Kidney epithelial cell (primary cell): ENCODE measurements around the gene CYBA. TPM values are rescaled to one million over a fixed set of nuclear protein-coding genes. Genes with fewer than 3 reads are reported as not detected.

Experiments
- DNase-seq: peaks from one replicate; pipeline ENCODE4 v3.0.0-alpha.2; 2010; ENCODE audit warnings: low read depth
- H3K27me3 ChIP-seq: 2 replicates; pipeline ENCODE4 v1.6.0; 2011; ENCODE audit warnings: low read length; ENCODE audit not compliant: control insufficient read depth, insufficient read depth
- H3K36me3 ChIP-seq: 2 replicates; pipeline ENCODE4 v1.5.1; 2011; ENCODE audit warnings: low read length; ENCODE audit not compliant: control insufficient read depth, insufficient read depth
- H3K4me3 ChIP-seq: 2 replicates; pipeline ENCODE4 v1.5.1; 2011; ENCODE audit warnings: low read depth, mild to moderate bottlenecking, control low read depth, low read length
- CTCF ChIP-seq: IDR thresholded peaks from 2 replicates; pipeline ENCODE4 v1.5.1; 2011; ENCODE audit warnings: mild to moderate bottlenecking, moderate library complexity, low read length, control low read depth, inconsistent platforms; ENCODE audit not compliant: insufficient read depth, poor library complexity, severe bottlenecking
- total RNA-seq: library from RNA; depleted of rRNA; stranded (reverse); fragments of >200 nt; gene quantifications from 2 replicates; pipeline ENCODE4 v1.2.3, GENCODE V29; 2015

The CYBA gene
- total RNA-seq, 1 donor from 2014 or later = 734 TPM

GRCh38 chr16:88630433-88630832 is 20.4 kb downstream of the CYBA start:
- TF ChIP-seq CTCF = no peak
- DNase-seq = no peak
- peaks cover 1% of the 10 kb centered on the region for H3K36me3 ChIP-seq

GRCh38 chr16:88629835-88630234 is 21.0 kb downstream of the CYBA start:
- Histone ChIP-seq H3K27me3 (no peaks in the 10 kb centered on the region), H3K36me3 (peaks cover 2% of the 10 kb centered on the region), H3K4me3 (no peak overlapping the region)
- TF ChIP-seq CTCF = no peak
- no peak for DNase-seq

More at GRCh38 chr16:88630433-88630832, 20.4 kb downstream of the CYBA start:
- no peak overlapping the region for H3K4me3 ChIP-seq
- H3K27me3 ChIP-seq = no peaks in the 10 kb centered on the region

- H3K36me3 ChIP-seq = peaks cover 3% of the 10 kb centered on the region
- no peak overlapping the region for H3K4me3 ChIP-seq
- DNase-seq = no peak
- no peaks in the 10 kb centered on the region for H3K27me3 ChIP-seq
- TF ChIP-seq CTCF = peak; percentile 55
Measured at GRCh38 chr16:88628512-88628974, 22.3 kb downstream of the CYBA start.

GRCh38 chr16:88627531-88628411 is 23.1 kb downstream of the CYBA start:
- Histone ChIP-seq H3K4me3 (no peak overlapping the region), H3K36me3 (peaks cover 2% of the 10 kb centered on the region), H3K27me3 (no peaks in the 10 kb centered on the region)
- DNase-seq = no peak
- no peak for TF ChIP-seq CTCF

GRCh38 chr16:88626646-88627045 is 24.2 kb downstream of the CYBA start:
- no peak for DNase-seq
- Histone ChIP-seq H3K27me3 (no peaks in the 10 kb centered on the region), H3K4me3 (no peak overlapping the region), H3K36me3 (peaks cover 2% of the 10 kb centered on the region)
- no peak for TF ChIP-seq CTCF
